ENCODE data around the gene SH3BP4.

The SH3BP4 gene

DNA sequence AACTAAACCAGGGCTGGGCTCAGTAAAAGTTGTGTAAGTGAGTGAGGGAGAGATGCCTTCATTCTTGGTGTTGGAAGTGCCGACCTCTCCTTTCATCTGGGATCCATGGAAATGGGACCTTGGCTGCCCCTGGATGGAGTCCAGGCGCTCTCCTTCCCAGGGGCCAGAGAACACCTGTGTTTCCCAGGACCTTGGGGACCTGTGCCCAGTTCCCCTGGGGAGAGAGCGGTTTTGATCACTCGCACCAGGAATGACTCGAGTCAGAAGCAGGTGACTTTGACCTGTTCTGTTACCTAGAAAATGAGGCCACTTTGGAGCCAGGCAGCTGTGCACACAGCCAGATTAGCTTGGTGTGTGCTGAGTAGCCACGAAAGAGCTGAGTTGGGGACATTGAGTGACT is 97.3 kb downstream of the SH3BP4 start:
- DNase-seq (ENCODE audit: insufficient read length, low spot score) = no peak
- TF ChIP-seq POLR2A (IDR thresholded peaks at IDR 0.05; ENCODE audit: low read depth, low read length) = no peak
- no peak for TF ChIP-seq TAF1 (IDR thresholded peaks at IDR 0.05; ENCODE audit: low read depth, low read length)
- TF ChIP-seq PAX5 (IDR thresholded peaks at IDR 0.05; ENCODE audit: insufficient read depth, low read length, severe bottlenecking) = no peak
- TF ChIP-seq POLR2AphosphoS5 (IDR thresholded peaks at IDR 0.05; ENCODE audit: low read depth, low read length) = no peak
- no peak for TF ChIP-seq SPI1 (IDR thresholded peaks at IDR 0.05; ENCODE audit: low read depth, low read length)
- TF ChIP-seq POU2F2 (IDR thresholded peaks at IDR 0.05; ENCODE audit: low read depth, low read length) = no peak
- FAIRE-seq = no peak

DNA sequence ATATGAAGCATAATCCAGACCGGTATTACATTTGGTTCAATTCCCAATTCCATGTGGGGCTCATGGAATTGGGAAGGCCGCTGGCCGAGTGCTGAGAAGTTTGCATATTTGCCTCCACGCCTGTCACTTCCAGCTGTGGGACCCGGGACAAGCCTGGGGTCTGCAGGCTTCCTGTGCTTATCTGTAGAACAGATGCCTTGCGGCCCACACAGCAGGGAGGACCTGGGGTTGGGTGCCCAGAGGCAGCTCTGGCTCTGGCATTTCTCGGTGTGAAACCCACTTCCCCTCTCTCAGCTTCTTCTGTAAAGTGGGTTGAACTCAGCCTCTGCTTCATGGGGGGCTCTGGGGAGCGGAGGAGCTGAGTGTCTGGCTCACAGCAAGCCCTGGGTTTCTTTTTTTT is 97.9 kb downstream of the SH3BP4 start:
- FAIRE-seq = no peak
- TF ChIP-seq SPI1 (IDR thresholded peaks at IDR 0.05; ENCODE audit: low read depth, low read length) = no peak
- no peak for TF ChIP-seq PAX5 (IDR thresholded peaks at IDR 0.05; ENCODE audit: insufficient read depth, low read length, severe bottlenecking)
- no peak for TF ChIP-seq POLR2A (IDR thresholded peaks at IDR 0.05; ENCODE audit: low read depth, low read length)
- TF ChIP-seq POU2F2 (IDR thresholded peaks at IDR 0.05; ENCODE audit: low read depth, low read length) = no peak
- TF ChIP-seq POLR2AphosphoS5 (IDR thresholded peaks at IDR 0.05; ENCODE audit: low read depth, low read length) = no peak
- TF ChIP-seq TAF1 (IDR thresholded peaks at IDR 0.05; ENCODE audit: low read depth, low read length) = no peak
- no peak for DNase-seq (ENCODE audit: insufficient read length, low spot score)

DNA sequence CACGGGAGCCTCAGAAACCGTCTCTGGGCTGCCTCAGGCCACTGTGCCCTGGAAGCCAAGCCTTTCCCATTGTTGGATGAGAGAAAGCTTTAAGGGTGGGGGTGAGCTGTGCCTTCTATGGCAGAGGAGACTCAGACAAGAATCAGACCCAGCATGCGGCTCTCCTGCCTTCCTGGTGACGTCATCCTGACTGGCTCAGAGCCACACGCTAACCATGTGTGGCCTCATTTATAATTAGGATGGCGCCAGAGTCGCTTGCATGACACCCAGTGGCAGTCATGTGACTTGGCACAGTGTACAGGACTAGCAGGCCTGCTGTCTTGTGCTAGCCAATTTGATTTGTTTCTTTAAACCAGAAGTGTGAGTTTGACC is 99.1 kb downstream of the SH3BP4 start:
- no peak for DNase-seq (ENCODE audit: insufficient read length, low spot score)
- no peak for TF ChIP-seq POLR2A (IDR thresholded peaks at IDR 0.05; ENCODE audit: low read depth, low read length)
- no peak for TF ChIP-seq PAX5 (IDR thresholded peaks at IDR 0.05; ENCODE audit: insufficient read depth, low read length, severe bottlenecking)
- TF ChIP-seq POU2F2 (IDR thresholded peaks at IDR 0.05; ENCODE audit: low read depth, low read length) = no peak
- FAIRE-seq = no peak

DNA sequence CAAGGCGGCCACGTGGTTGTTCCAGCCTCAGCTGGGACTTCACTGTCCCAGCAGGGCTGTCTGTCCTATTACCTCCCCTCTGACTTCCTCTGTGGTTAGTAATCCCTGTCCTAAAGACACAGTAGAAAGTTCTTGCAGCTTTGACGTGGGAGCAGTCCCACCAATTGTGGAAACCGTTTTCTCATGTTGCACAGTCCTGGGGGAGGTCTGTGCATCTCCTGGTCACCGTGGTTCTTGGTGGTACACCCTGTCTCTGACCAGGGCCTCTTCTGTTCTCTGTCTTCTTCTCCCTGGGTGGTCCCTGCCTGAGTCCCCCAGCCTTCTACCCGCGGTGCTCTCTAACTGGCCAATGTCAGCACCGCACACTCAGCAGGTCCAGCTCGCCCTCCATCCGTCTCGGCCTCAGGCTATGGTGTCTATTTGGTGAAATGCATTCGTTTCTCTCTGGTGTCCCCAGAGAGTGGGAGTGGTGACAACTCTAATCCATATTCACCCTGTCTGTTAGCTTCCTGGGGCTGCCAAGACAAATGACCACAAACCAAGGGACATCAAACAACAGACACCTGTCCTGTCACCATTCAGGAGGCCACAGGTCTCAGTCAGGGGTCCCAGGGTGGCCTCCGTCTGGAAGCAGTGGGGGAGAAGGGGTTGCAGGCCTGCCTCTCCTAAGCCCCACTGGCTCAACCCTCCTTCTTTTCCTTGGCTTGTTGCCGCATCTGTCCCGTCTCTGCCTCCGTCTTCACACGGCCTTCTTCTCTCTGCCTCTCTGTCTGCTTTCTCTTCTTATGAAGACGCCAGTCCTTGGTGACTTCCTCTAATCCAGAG is 99.8 kb downstream of the SH3BP4 start:
- DNase-seq (ENCODE audit: insufficient read length, low spot score) = no peak
- no peak for TF ChIP-seq POLR2A (IDR thresholded peaks at IDR 0.05; ENCODE audit: low read depth, low read length)
- FAIRE-seq = no peak

DNA sequence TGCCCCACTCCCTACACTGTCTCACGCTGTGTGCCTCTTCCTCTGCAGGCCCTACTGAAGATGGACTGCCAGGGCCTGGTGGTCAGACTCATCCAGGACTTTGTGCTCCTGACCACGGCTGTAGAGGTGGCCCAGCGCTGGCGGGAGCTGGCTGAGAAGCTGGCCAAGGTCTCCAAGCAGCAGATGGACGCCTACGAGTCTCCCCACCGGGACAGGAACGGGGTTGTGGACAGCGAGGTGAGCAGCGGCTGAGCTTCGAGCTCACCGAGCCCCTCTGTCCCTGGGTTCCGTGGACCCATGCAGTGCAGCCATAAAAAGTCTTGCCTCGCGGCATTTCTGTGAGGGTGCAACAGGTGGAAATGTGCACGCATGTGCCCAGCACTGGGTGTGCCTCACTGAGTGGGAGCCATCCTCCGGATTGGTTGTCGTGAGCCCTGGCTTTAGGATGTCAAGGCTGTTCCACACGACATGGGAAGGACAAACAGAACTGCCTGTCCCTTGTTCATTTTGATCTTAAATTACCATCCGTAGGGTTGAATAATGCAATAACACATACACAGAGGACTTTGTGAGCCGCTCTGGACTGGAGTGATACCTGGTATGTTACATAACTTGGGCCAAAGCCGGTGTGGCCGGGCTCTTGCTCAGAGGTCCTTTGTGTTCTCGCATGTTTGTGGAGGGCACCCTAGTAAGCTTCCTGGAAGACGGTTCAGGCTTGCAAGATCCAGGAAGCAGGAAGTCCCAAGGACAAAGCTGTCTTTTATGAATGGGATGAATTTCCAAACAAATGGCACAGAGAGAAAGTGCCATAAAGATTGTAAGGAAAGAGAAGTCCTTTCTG is 100.9 kb downstream of the SH3BP4 start:
- TF ChIP-seq TAF1 (IDR thresholded peaks at IDR 0.05; ENCODE audit: low read depth, low read length) (no peak), SPI1 (IDR thresholded peaks at IDR 0.05; ENCODE audit: low read depth, low read length) (no peak), POLR2AphosphoS5 (IDR thresholded peaks at IDR 0.05; ENCODE audit: low read depth, low read length) (no peak), PAX5 (IDR thresholded peaks at IDR 0.05; ENCODE audit: insufficient read depth, low read length, severe bottlenecking) (no peak), POU2F2 (IDR thresholded peaks at IDR 0.05; ENCODE audit: low read depth, low read length) (no peak), POLR2A (IDR thresholded peaks at IDR 0.05; ENCODE audit: low read depth, low read length) (no peak)
- no peak for DNase-seq (ENCODE audit: insufficient read length, low spot score)
- no peak for FAIRE-seq

DNA sequence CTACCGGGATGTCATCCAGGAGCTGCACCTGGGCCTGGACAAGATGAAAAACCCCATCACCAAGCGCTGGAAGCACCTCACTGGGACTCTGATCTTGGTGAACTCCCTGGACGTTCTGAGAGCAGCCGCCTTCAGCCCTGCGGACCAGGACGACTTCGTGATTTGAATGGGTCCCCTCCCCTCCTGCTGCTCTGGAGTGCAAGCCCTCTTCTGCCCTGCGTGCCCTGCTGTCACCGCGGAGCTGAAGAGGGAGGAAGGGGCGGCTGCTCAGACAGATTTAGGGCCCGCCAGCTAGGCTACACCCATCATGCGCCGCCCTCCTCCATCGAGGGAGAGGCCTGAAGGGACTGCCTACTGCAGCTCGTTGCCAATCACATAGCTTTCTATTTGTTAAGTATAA is 101.8 kb downstream of the SH3BP4 start:
- FAIRE-seq (no peak), DNase-seq (ENCODE audit: insufficient read length, low spot score) (no peak)
- TF ChIP-seq PAX5 (IDR thresholded peaks at IDR 0.05; ENCODE audit: insufficient read depth, low read length, severe bottlenecking) (no peak), TAF1 (IDR thresholded peaks at IDR 0.05; ENCODE audit: low read depth, low read length) (no peak), POU2F2 (IDR thresholded peaks at IDR 0.05; ENCODE audit: low read depth, low read length) (no peak), POLR2AphosphoS5 (IDR thresholded peaks at IDR 0.05; ENCODE audit: low read depth, low read length) (no peak), POLR2A (IDR thresholded peaks at IDR 0.05; ENCODE audit: low read depth, low read length) (no peak), SPI1 (IDR thresholded peaks at IDR 0.05; ENCODE audit: low read depth, low read length) (no peak)

DNA sequence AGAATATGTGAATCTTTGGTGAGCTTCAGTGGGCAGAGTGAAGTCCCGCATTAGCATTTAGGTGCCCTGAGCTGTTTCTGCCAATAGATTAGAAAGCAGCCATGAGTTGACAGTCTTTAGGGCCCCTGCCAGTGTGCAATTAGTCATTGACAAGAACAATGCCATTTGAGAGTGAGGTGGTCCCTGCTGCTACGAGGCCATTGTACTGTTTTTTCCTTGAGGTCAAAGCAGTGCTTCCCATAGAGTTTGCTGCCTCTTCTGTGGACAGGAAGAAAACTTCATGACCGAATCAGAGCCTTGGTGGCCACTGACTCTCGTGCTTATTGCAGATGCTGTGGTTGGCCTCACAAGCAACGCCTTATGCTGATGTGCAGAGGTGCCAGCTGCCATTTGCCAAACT is 102.7 kb downstream of the SH3BP4 start:
- DNase-seq (ENCODE audit: insufficient read length, low spot score) (no peak), FAIRE-seq (no peak)
- TF ChIP-seq TAF1 (IDR thresholded peaks at IDR 0.05; ENCODE audit: low read depth, low read length) (no peak), SPI1 (IDR thresholded peaks at IDR 0.05; ENCODE audit: low read depth, low read length) (no peak), POLR2AphosphoS5 (IDR thresholded peaks at IDR 0.05; ENCODE audit: low read depth, low read length) (no peak), POU2F2 (IDR thresholded peaks at IDR 0.05; ENCODE audit: low read depth, low read length) (no peak)

DNA sequence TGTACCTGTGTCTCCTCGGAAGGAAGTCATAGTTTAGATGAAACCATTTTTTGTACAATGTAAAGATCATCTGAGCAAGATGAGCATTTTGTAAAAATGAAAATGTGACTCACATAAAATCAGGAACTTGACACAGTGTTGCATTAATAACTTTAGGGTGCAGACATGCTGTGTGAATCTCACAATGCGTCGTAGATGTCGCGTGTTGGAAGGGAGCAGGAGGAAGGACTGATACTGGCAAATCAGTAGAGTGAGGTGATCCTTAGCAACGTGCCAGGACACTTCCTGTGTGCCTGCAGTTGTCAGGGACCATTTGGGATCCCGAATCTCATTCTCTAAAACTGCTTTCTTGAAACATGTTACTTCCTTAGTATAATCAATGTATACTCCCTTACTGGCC is 103.1 kb downstream of the SH3BP4 start:
- FAIRE-seq (no peak), DNase-seq (ENCODE audit: insufficient read length, low spot score) (no peak)
- TF ChIP-seq SPI1 (IDR thresholded peaks at IDR 0.05; ENCODE audit: low read depth, low read length) (no peak), POU2F2 (IDR thresholded peaks at IDR 0.05; ENCODE audit: low read depth, low read length) (no peak), POLR2AphosphoS5 (IDR thresholded peaks at IDR 0.05; ENCODE audit: low read depth, low read length) (no peak), PAX5 (IDR thresholded peaks at IDR 0.05; ENCODE audit: insufficient read depth, low read length, severe bottlenecking) (no peak), TAF1 (IDR thresholded peaks at IDR 0.05; ENCODE audit: low read depth, low read length) (no peak), POLR2A (IDR thresholded peaks at IDR 0.05; ENCODE audit: low read depth, low read length) (no peak)

DNA sequence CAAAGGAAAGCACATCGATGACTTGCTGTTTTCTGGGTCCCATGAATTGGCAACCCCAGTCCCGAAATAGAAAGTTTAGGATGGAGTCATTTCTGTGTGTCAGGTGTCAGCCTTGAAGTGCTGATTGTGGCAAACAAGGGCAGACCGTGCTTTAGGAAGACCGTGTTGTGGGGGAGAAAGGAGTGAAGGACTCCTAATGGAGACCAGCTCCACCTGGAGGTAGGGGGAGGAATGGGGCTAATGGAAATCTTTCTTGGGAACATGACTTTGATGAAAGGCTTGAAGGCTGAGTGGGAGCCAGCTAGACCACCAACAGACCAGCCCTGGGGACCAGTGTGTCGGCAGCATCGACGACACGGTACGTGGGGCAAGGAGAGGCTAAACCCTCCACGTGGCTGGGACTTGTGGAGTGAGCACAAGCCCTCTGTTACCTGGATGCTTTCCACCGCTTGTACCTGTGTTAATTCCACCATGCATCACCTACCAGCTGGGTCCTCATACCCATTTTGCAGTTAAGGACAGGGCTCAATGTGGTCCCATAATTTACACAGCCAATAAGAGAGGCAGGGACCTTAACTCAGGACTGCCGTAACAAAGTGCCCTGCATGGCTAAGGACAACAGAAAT is 104.2 kb downstream of the SH3BP4 start:
- DNase-seq (ENCODE audit: insufficient read length, low spot score) = no peak
- TF ChIP-seq TAF1 (IDR thresholded peaks at IDR 0.05; ENCODE audit: low read depth, low read length) (no peak), POLR2A (IDR thresholded peaks at IDR 0.05; ENCODE audit: low read depth, low read length) (no peak), POLR2AphosphoS5 (IDR thresholded peaks at IDR 0.05; ENCODE audit: low read depth, low read length) (no peak), SPI1 (IDR thresholded peaks at IDR 0.05; ENCODE audit: low read depth, low read length) (no peak), PAX5 (IDR thresholded peaks at IDR 0.05; ENCODE audit: insufficient read depth, low read length, severe bottlenecking) (no peak), POU2F2 (IDR thresholded peaks at IDR 0.05; ENCODE audit: low read depth, low read length) (no peak)
- no peak for FAIRE-seq
